ENCODE results near the gene ETV6.

The ETV6 gene

GRCh38 chr12:11782914-11783420 is 133.5 kb downstream of the ETV6 start:
- DNase-seq = no peak

DNA sequence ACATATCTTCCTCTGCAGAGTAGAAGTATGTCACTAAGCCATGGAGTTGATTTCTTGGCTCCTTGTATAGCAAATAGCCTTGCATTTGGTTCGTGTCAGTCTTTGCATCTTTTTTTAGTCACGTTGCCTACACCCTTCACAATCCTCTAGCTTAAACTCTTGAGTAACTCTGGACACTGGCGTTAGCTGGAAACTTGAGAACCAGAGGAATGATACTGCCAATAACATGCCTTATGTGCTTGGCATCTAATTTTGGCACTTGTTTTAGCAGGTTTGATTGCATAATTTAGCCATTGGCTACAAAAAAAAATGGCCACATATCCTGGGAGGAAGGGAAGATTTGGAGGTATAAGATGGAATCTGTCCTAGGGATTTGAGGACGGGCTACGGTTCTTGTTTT is 136.2 kb downstream of the ETV6 start:
- no peak for DNase-seq

DNA sequence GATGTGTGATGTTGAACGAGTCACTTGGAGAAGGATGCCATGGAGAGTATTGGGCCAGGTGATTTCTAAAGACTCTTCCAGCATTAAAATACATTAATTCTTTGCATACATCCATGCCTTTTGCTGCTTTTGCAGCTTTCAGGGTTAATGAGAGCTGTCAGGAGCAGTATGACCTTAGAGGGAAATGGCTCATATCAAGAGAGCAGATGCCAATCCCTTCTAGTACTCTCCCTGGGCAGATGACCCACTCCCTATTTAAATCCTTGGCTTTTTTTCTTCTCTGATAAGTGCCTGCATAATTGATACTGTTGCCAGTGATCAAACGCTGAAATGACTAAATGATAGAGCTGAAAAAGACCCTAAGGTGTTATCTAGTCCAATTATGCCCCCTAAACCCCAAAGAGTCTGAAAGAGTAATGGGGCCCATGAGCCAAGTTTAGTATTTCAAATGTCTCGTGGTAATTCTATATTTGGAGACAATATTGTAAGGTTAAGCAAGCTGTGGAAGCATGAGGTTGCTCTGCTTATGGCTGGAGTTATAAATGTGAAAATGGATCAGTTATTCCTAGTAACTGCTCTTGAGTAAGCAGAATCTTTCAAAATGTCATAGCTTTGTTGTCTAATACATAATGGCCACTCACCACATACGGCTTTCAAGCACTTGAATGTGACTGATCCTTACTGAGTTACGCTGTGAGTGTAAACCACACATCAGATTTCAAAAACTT is 137.3 kb downstream of the ETV6 start:
- DNase-seq = no peak

DNA sequence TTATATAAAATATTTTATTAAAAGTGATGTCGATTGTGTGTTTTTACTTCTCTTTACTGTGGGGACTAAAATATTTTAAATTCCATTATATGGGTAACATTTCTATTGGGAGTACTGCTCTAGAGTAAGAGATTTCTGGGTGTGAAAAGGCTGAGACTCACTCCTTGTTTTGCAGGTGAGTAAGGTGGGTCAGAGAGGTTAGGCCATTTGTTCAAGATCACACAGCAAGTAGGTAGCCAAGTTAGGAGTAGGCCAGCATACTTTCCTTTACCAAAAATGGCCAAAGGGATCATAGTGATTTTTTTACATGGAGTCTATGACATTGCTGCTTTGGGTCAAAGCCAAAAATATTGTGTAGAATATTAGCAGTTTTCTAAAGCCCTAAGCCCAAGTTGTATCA is 138.0 kb downstream of the ETV6 start:
- DNase-seq = no peak

GRCh38 chr12:11787933-11788849 is 138.7 kb downstream of the ETV6 start:
- DNase-seq = no peak

DNA sequence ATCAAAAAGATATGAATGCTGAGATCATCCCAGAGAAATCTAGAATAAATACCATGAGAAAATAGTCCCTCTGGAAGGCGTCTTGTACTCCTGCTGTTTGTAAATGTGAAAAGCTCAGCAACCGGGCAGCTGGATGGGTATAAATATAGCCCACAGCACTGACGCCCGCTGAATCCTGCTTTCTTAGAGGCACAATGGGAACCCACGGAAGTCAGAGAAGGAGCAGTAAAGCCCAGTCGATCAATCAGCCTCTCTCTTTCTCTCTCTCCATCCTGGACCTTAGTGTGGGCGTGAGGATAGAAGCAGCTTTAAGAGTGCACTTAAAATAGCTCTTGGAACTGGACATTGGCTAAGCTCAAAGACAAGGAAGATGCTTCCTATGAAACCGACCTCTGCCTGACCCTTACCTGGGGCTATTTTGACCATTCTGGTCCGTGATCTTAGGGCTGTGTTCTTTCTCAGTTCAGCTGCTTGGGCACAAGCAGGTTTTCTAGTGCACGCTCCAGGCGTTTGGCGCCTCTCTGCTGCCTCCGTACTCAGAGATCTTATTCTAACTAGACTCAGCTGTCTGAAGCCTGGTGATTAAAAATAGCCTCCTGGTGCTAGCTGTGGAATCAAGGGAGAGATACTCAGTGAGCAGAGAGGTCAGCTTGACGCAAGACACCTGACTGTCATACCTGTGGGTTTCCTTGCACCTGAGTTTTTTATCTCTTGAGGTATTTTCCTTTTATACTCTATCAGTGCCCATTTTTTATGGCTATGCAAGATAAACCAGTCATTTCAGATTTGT is 144.6 kb downstream of the ETV6 start:
- DNase-seq = no peak

GRCh38 chr12:11794751-11795150 is 145.3 kb downstream of the ETV6 start:
- DNase-seq = no peak

DNA sequence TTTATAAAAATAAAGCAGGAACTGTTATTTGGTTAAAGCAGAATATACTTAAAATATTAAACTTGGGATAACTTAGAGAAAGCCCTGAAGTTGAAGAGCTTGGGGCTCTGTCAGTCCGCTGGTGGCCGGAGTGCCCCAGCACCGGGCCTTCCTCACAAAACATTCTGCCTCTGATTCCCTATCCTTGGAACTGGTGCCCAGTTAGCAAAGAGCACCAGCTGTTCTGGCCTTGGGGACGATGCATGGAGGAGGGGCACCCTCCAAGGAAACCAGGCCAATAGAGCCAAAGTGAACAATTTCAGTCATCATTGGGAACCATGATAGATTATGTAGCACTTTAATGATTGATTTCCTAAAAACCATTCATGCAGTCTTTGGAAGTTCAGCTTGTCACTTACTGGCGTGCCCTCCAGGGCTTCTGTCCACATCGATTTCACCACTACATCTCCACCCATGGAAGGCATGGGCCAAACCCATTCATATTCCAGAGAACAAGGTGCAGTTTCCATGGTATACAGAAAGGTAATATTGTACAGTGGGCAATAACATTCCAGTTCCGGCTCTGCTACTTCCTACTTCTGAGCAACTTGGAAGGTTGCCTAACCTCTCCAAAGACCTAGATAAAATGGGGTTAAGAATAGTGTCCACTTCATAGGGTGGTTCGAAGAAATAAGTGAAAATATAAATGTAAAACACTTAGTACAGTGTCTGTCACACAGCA is 145.9 kb downstream of the ETV6 start:
- no peak for DNase-seq

DNA sequence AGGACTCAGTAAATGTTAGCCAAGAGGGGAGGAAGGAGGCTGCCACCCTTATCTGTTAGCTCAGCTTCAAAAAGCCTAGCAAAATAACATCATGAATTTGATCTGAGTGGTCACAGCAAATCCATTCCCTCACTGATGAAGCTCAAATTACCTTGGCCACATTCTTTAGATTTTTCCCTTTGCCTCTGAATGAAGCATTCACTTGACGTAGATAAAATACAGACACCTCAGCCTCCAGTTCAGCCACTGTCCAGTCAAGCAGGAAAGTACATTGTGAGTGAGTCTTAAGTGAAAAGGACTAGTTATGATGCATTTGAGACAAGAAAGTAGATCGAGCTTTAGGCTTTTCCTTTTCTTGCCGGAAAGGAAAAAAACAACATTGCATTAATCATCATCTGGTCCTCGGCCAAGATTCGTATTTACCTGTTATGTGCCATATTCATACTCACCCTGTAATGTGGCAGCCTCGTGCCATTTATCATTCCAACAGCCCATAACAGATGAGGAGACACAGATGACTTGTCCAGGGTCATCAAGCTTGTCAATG is 146.5 kb downstream of the ETV6 start:
- no peak for DNase-seq

GRCh38 chr12:11797317-11797913 is 147.9 kb downstream of the ETV6 start:
- no peak for DNase-seq

DNA sequence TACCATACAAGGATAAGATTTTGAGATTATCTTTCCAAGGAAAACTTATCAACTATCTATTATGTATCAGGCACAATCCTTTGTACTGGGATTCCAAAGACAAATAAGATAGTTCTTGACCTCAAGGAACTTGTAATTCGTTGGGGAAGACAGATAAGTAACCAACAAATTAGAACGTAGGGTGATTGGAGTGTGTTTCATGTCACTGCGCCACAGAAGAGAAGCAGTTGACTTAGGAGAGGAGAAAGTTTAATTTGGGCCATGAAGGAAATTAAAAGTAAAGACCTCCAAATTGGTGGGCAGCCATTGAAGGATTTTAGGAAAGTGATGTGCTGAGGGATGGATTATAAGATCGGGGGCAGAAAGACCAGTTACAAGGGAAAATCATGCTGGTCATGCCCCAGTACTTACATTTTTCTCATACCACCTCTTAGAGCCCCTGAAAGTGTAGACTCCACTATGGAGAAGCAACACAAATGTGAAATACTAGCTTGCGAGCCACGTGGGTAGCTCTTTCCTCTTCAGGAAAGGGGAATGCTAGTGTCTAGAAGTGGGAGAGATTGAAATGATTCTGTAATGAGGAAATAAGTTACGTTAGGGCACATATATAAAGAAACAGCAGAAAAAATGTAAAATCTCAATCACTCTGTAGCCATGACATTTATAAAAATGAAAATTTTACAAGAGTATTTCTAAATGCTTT is 148.7 kb downstream of the ETV6 start:
- no peak for DNase-seq

- no peak for DNase-seq
These were observed 149.5 kb downstream of the ETV6 start for GRCh38 chr12:11798856-11799501.

DNA sequence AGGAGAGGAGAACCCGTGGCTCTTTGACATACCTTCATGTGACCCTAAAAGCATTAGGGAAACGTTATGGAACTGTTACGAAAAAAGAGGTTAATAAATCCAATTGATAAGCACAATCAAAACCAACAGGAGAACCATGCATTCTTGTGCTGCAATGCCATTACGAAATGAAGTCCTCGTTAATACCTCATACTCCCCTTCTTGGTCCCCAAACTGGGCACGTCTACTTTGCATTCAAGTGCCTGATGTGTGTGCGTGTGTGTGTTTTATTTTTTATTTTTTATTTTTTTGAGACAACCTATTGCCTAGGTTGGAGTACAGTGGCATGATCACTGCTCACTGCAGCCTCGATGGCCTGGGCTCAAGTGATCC is 150.0 kb downstream of the ETV6 start:
- no peak for DNase-seq

GRCh38 chr12:11801643-11802042 is 152.2 kb downstream of the ETV6 start:
- no peak for DNase-seq

GRCh38 chr12:11804130-11804529 is 154.7 kb downstream of the ETV6 start:
- no peak for DNase-seq

DNA sequence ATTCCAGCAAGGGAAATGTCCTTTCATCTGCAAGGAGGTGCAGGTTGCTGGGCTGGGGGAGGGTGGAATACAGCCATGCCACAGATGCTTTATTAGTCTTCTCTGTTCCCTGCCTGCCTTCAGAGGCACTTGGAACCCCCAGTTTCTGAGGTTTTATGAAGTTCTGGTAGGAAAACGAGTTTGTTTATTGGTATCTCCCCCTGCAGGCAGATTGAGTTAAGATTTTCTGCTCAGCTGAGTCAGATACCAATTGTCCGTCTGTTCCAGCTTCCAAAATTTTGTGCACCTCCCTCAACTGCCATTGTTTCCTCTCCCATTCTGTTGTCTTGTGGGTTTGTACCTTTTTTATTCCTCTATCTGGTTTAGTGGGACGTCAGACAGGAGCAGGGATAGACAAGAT is 155.6 kb downstream of the ETV6 start:
- no peak for DNase-seq

GRCh38 chr12:11805680-11806079 is 156.2 kb downstream of the ETV6 start:
- no peak for DNase-seq

DNA sequence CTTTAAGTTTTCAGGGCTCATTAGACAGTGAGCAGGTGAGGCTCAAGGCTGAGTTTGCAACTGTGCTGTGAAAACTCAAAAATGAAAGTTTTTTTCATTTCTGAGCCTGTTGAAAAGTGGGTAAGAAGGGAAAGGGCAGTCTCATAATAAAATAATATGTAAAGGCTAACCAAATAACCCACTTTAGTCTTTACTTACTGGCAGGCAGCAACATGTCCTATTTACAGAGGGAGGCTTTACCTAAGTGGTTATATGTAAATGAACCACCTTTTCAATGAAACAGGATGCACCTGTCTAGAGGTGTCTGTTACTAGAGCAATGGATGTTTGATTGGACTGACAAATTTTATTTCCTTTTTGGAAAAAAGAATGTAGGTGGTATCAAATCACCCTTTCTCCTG is 158.0 kb downstream of the ETV6 start:
- no peak for DNase-seq

GRCh38 chr12:11808931-11809330 is 159.5 kb downstream of the ETV6 start:
- DNase-seq = no peak

- DNase-seq = no peak
These were observed 160.7 kb downstream of the ETV6 start for GRCh38 chr12:11810206-11810545.

DNA sequence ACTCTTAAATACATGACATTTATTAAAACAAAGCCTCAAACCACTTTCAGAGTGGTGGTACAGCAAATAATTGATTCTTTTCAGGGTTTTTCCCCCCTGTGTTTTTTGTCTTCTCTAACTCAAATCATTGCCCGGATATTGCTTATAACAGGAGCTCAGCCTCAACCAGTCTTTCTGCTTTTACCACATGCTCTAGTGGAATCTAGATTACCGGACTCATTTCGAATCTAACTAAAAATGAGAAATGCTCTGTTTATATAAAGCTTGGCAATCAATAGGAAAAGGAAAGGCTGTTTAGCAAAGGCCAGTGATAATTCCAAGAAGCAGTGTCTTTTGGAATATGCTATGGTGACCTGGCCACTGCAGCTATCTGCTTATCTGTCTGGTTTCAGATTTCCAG is 161.5 kb downstream of the ETV6 start:
- no peak for DNase-seq
